ENCODE data around the gene ITGA8. TPM values are rescaled to one million over a fixed set of nuclear protein-coding genes. Genes with fewer than 3 reads are reported as not detected.
A peak's percentile ranks its signal among the peaks of the same experiment; 100 is the strongest.

ITGA8 gene
- total and polyA plus RNA-seq, 2 donors, result 1.3 to 2.8 TPM

GRCh38 chr10:15531927-15532722 is 187.6 kb downstream of the ITGA8 start:
- 97% methylated on average over 13 of the region's 13 CpGs for WGBS
- Histone ChIP-seq H3K4me1 (ENCODE audit: control insufficient read depth in 2 of 2, insufficient read depth in 2 of 2, low read length in 2 of 2) (no peaks in the 10 kb centered on the region), H3K9me3 (ENCODE audit: control insufficient read depth in 2 of 2, insufficient read depth in 1 of 2, low read length in 1 of 2) (no peaks in the 10 kb centered on the region), H3K27ac (ENCODE audit: low read depth in 1 of 2, low read length in 1 of 2) (no peak overlapping the region), H3K36me3 (ENCODE audit: control insufficient read depth in 2 of 2, insufficient read depth in 2 of 2, low read length in 1 of 2) (no peaks in the 10 kb centered on the region), H3K27me3 (ENCODE audit: control insufficient read depth in 2 of 2, insufficient read depth in 1 of 2, low read length in 1 of 2) (no peaks in the 10 kb centered on the region), H3K4me3 (ENCODE audit: low read length in 2 of 2) (no peak overlapping the region)
- DNase-seq (ENCODE audit: low read depth in 6 of 9, low spot score in 9 of 9), result no peak

DNA sequence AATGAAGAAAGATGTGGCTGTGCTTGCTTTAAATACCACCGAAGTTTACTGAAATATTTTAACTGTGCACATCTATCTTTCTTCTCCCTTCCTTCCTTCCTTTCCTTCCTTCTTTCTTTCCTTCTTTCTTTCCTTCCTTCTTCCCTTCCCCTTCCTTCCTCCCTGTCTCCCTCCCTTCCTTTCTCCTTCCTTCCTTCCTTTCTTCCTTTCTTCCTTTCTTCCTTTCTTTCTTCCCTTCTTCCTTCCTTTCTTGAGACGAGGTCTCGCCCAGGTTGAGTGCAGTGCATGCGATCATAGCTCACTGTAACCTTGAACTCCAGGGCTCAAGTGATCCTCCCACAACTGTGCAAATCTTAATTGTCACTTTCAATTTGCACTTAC is 190.9 kb downstream of the ITGA8 start:
- DNase-seq (ENCODE audit: low read depth in 6 of 9, low spot score in 9 of 9), result no peak
- Histone ChIP-seq H3K4me1 (ENCODE audit: control insufficient read depth in 2 of 2, insufficient read depth in 2 of 2, low read length in 2 of 2) (no peaks in the 10 kb centered on the region), H3K4me3 (ENCODE audit: low read length in 2 of 2) (no peak overlapping the region), H3K9me3 (ENCODE audit: control insufficient read depth in 2 of 2, insufficient read depth in 1 of 2, low read length in 1 of 2) (no peaks in the 10 kb centered on the region), H3K27me3 (ENCODE audit: control insufficient read depth in 2 of 2, insufficient read depth in 1 of 2, low read length in 1 of 2) (no peaks in the 10 kb centered on the region), H3K36me3 (ENCODE audit: control insufficient read depth in 2 of 2, insufficient read depth in 2 of 2, low read length in 1 of 2) (no peaks in the 10 kb centered on the region), H3K27ac (ENCODE audit: low read depth in 1 of 2, low read length in 1 of 2) (no peak overlapping the region)
- 86% methylated on average over 4 of the region's 4 CpGs for WGBS

- Histone ChIP-seq H3K36me3 (ENCODE audit: control insufficient read depth in 2 of 2, insufficient read depth in 2 of 2, low read length in 1 of 2) (no peaks in the 10 kb centered on the region), H3K4me1 (ENCODE audit: control insufficient read depth in 2 of 2, insufficient read depth in 2 of 2, low read length in 2 of 2) (no peaks in the 10 kb centered on the region), H3K27me3 (ENCODE audit: control insufficient read depth in 2 of 2, insufficient read depth in 1 of 2, low read length in 1 of 2) (no peaks in the 10 kb centered on the region), H3K27ac (ENCODE audit: low read depth in 1 of 2, low read length in 1 of 2) (no peak overlapping the region), H3K9me3 (ENCODE audit: control insufficient read depth in 2 of 2, insufficient read depth in 1 of 2, low read length in 1 of 2) (no peaks in the 10 kb centered on the region), H3K4me3 (ENCODE audit: low read length in 2 of 2) (no peak overlapping the region)
- DNase-seq (ENCODE audit: low read depth in 6 of 9, low spot score in 9 of 9), result no peak
- WGBS, result 68% methylated on average over 3 of the region's 3 CpGs
These were observed 193.0 kb downstream of the ITGA8 start for GRCh38 chr10:15526754-15527153.

GRCh38 chr10:15521328-15521903 is 198.3 kb downstream of the ITGA8 start:
- DNase-seq (ENCODE audit: low read depth in 6 of 9, low spot score in 9 of 9), result no peak
- whole genome bisulfite sequencing, result 93% methylated on average over 11 of the region's 11 CpGs
- Histone ChIP-seq H3K36me3 (ENCODE audit: control insufficient read depth in 2 of 2, insufficient read depth in 2 of 2, low read length in 1 of 2) (no peaks in the 10 kb centered on the region), H3K4me1 (ENCODE audit: control insufficient read depth in 2 of 2, insufficient read depth in 2 of 2, low read length in 2 of 2) (no peaks in the 10 kb centered on the region), H3K4me3 (ENCODE audit: low read length in 2 of 2) (no peak overlapping the region), H3K9me3 (ENCODE audit: control insufficient read depth in 2 of 2, insufficient read depth in 1 of 2, low read length in 1 of 2) (no peaks in the 10 kb centered on the region), H3K27me3 (ENCODE audit: control insufficient read depth in 2 of 2, insufficient read depth in 1 of 2, low read length in 1 of 2) (no peaks in the 10 kb centered on the region), H3K27ac (ENCODE audit: low read depth in 1 of 2, low read length in 1 of 2) (no peak overlapping the region)

GRCh38 chr10:15518250-15518649 is 201.5 kb downstream of the ITGA8 start:
- no peak for DNase-seq (ENCODE audit: low read depth in 6 of 9, low spot score in 9 of 9)
- WGBS, result 90% methylated on average over 4 of the region's 4 CpGs
- H3K36me3 ChIP-seq (ENCODE audit: control insufficient read depth in 2 of 2, insufficient read depth in 2 of 2, low read length in 1 of 2), result no peaks in the 10 kb centered on the region
- no peak overlapping the region for H3K4me3 ChIP-seq (ENCODE audit: low read length in 2 of 2)
- no peak overlapping the region for H3K27ac ChIP-seq (ENCODE audit: low read depth in 1 of 2, low read length in 1 of 2)
- H3K27me3 ChIP-seq (ENCODE audit: control insufficient read depth in 2 of 2, insufficient read depth in 1 of 2, low read length in 1 of 2), result no peaks in the 10 kb centered on the region
- H3K4me1 ChIP-seq (ENCODE audit: control insufficient read depth in 2 of 2, insufficient read depth in 2 of 2, low read length in 2 of 2), result no peaks in the 10 kb centered on the region
- no peaks in the 10 kb centered on the region for H3K9me3 ChIP-seq (ENCODE audit: control insufficient read depth in 2 of 2, insufficient read depth in 1 of 2, low read length in 1 of 2)

DNA sequence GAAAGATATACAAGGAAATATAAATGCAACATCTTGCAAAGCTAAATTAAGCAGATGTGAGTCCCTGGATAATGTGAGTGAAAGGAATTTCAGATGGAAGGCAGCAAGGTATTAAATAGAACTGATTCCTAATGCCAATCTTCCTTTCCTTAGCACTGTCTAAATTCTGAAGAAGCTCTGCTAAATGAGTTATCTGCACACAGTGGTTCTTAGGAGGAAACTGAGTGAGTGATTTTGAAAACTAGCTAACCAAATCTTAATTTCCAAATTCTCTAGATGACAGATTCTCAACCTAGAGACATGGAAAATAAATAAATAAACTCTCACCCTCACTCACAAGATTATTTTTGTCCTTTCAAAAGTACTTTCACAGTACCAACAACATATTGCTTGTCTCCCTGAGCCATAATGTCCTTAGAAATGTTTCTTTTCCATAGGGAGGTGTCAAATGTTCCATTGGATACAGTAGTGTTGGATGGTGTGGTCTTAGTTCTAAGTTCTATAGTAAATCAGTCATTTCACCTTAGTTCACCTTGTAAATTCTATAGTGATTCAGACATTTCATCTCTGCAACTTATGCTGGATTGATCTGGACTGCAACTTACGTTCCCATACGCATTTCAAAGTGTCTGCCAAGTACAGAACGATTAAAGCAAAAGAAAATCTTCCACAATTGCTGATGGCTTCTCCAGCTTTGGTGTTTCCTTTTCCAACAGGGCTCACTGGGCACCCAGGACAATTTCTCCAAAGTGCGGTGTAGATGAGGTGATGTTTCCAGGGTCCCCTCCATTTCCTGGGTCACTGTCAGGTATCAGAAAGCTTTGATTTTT is 203.3 kb downstream of the ITGA8 start:
- no peak overlapping the region for H3K27ac ChIP-seq (ENCODE audit: low read depth in 1 of 2, low read length in 1 of 2)
- no peaks in the 10 kb centered on the region for H3K27me3 ChIP-seq (ENCODE audit: control insufficient read depth in 2 of 2, insufficient read depth in 1 of 2, low read length in 1 of 2)
- H3K4me1 ChIP-seq (ENCODE audit: control insufficient read depth in 2 of 2, insufficient read depth in 2 of 2, low read length in 2 of 2), result no peaks in the 10 kb centered on the region
- no peak for DNase-seq (ENCODE audit: low read depth in 6 of 9, low spot score in 9 of 9)
- no peak overlapping the region for H3K4me3 ChIP-seq (ENCODE audit: low read length in 2 of 2)
- no peaks in the 10 kb centered on the region for H3K9me3 ChIP-seq (ENCODE audit: control insufficient read depth in 2 of 2, insufficient read depth in 1 of 2, low read length in 1 of 2)
- no peaks in the 10 kb centered on the region for H3K36me3 ChIP-seq (ENCODE audit: control insufficient read depth in 2 of 2, insufficient read depth in 2 of 2, low read length in 1 of 2)
- WGBS, result 94% methylated on average over 4 of the region's 4 CpGs

DNA sequence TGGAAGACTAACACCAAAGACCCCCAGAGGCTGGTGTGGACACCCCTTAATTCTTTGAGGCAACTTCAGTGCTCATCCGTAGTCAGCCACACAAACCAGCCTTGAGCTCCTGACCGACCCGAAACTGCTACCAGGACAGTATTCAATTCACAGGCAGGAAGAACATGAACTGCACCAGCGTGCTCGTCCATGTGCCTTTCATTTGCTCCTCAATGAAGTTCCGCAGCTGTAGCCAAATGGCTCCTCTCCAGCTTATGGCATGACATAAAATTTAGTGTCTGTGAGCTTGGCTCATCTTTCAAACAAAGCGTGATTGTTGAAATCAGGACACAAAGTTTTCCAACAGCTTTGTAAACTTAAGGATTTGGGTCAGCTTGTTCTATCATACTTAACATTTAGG is 204.5 kb downstream of the ITGA8 start:
- Histone ChIP-seq H3K4me1 (ENCODE audit: control insufficient read depth in 2 of 2, insufficient read depth in 2 of 2, low read length in 2 of 2) (no peaks in the 10 kb centered on the region), H3K36me3 (ENCODE audit: control insufficient read depth in 2 of 2, insufficient read depth in 2 of 2, low read length in 1 of 2) (no peaks in the 10 kb centered on the region), H3K9me3 (ENCODE audit: control insufficient read depth in 2 of 2, insufficient read depth in 1 of 2, low read length in 1 of 2) (no peaks in the 10 kb centered on the region), H3K27me3 (ENCODE audit: control insufficient read depth in 2 of 2, insufficient read depth in 1 of 2, low read length in 1 of 2) (no peaks in the 10 kb centered on the region), H3K4me3 (ENCODE audit: low read length in 2 of 2) (no peak overlapping the region), H3K27ac (ENCODE audit: low read depth in 1 of 2, low read length in 1 of 2) (no peak overlapping the region)
- 86% methylated on average over 7 of the region's 7 CpGs for WGBS
- peak in 2 of 9 donors; percentile 4 for DNase-seq (ENCODE audit: low read depth in 6 of 9, low spot score in 9 of 9)

GRCh38 chr10:15510963-15511362 is 208.8 kb downstream of the ITGA8 start:
- Histone ChIP-seq H3K9me3 (ENCODE audit: control insufficient read depth in 2 of 2, insufficient read depth in 1 of 2, low read length in 1 of 2) (no peaks in the 10 kb centered on the region), H3K27me3 (ENCODE audit: control insufficient read depth in 2 of 2, insufficient read depth in 1 of 2, low read length in 1 of 2) (no peaks in the 10 kb centered on the region), H3K4me3 (ENCODE audit: low read length in 2 of 2) (no peak overlapping the region), H3K36me3 (ENCODE audit: control insufficient read depth in 2 of 2, insufficient read depth in 2 of 2, low read length in 1 of 2) (no peaks in the 10 kb centered on the region), H3K27ac (ENCODE audit: low read depth in 1 of 2, low read length in 1 of 2) (no peak overlapping the region), H3K4me1 (ENCODE audit: control insufficient read depth in 2 of 2, insufficient read depth in 2 of 2, low read length in 2 of 2) (no peaks in the 10 kb centered on the region)
- 69% methylated on average over 3 of the region's 3 CpGs for WGBS
- no peak for DNase-seq (ENCODE audit: low read depth in 6 of 9, low spot score in 9 of 9)

- H3K4me1 ChIP-seq (ENCODE audit: control insufficient read depth in 2 of 2, insufficient read depth in 2 of 2, low read length in 2 of 2), result no peaks in the 10 kb centered on the region
- 74% methylated on average over 5 of the region's 5 CpGs for WGBS
- H3K36me3 ChIP-seq (ENCODE audit: control insufficient read depth in 2 of 2, insufficient read depth in 2 of 2, low read length in 1 of 2), result no peaks in the 10 kb centered on the region
- DNase-seq (ENCODE audit: low read depth in 6 of 9, low spot score in 9 of 9), result no peak
- H3K9me3 ChIP-seq (ENCODE audit: control insufficient read depth in 2 of 2, insufficient read depth in 1 of 2, low read length in 1 of 2), result no peaks in the 10 kb centered on the region
- no peaks in the 10 kb centered on the region for H3K27me3 ChIP-seq (ENCODE audit: control insufficient read depth in 2 of 2, insufficient read depth in 1 of 2, low read length in 1 of 2)
- H3K27ac ChIP-seq (ENCODE audit: low read depth in 1 of 2, low read length in 1 of 2), result no peak overlapping the region
- H3K4me3 ChIP-seq (ENCODE audit: low read length in 2 of 2), result no peak overlapping the region
These were observed 214.4 kb downstream of the ITGA8 start for GRCh38 chr10:15505329-15505728.

All from thymus (tissue), 11 donors.